H9 (cell line): ENCODE results near the gene UQCR11. TPM values are rescaled to one million over a fixed set of nuclear protein-coding genes. Genes with fewer than 3 reads are reported as not detected.

Experiments used
- DNase-seq: peaks from one replicate; pipeline ENCODE4 v3.0.0-alpha.2; 2017
- H2AFZ ChIP-seq: one replicate; pipeline ENCODE4 v1.6.1; 2013; ENCODE audit warnings: mild to moderate bottlenecking, low read length, control low read depth, moderate library complexity
- H2AK5ac ChIP-seq: 2 replicates; pipeline ENCODE4 v1.6.1; 2013; ENCODE audit warnings: low read length, control low read depth, mixed read lengths; ENCODE audit not compliant: insufficient read length
- H2BK120ac ChIP-seq: one replicate; pipeline ENCODE4 v1.6.1; 2013; ENCODE audit warnings: low read depth, mild to moderate bottlenecking, low read length, control low read depth, inconsistent platforms; ENCODE audit not compliant: poor library complexity, severe bottlenecking
- H2BK12ac ChIP-seq: 2 replicates; pipeline ENCODE4 v1.6.1; 2013; ENCODE audit warnings: low read length, control low read depth, mixed read lengths, low read depth; ENCODE audit not compliant: insufficient read length
- H2BK15ac ChIP-seq: 2 replicates; pipeline ENCODE4 v1.6.1; 2013; ENCODE audit warnings: low read depth, low read length, control low read depth
- H2BK20ac ChIP-seq: one replicate; pipeline ENCODE4 v1.6.1; 2013; ENCODE audit warnings: low read depth, mild to moderate bottlenecking, low read length, control low read depth, inconsistent platforms; ENCODE audit not compliant: poor library complexity, severe bottlenecking
- H2BK5ac ChIP-seq: 2 replicates; pipeline ENCODE4 v1.6.1; 2013; ENCODE audit warnings: low read length, control low read depth, mixed read lengths; ENCODE audit not compliant: insufficient read length
- H3K14ac ChIP-seq: 2 replicates; pipeline ENCODE4 v1.6.1; 2013; ENCODE audit warnings: low read length, control low read depth; ENCODE audit not compliant: insufficient read depth
- H3K18ac ChIP-seq: 2 replicates; pipeline ENCODE4 v1.6.1; 2013; ENCODE audit warnings: low read depth, mild to moderate bottlenecking, mixed read lengths, low read length, control low read depth; ENCODE audit not compliant: insufficient read length
- H3K23ac ChIP-seq: 2 replicates; pipeline ENCODE4 v1.6.1; 2013; ENCODE audit warnings: low read length, control low read depth, mixed read lengths, low read depth; ENCODE audit not compliant: insufficient read length
- H3K23me2 ChIP-seq: 2 replicates; pipeline ENCODE4 v1.6.1; 2013; ENCODE audit warnings: low read depth, mild to moderate bottlenecking, mixed read lengths, low read length, control low read depth; ENCODE audit not compliant: insufficient read length, poor library complexity, severe bottlenecking
- H3K27ac ChIP-seq: 2 replicates; pipeline ENCODE4 v1.5.1; 2013; ENCODE audit warnings: low read length, control low read depth, mixed read lengths, low read depth; ENCODE audit not compliant: insufficient read length
- H3K27me3 ChIP-seq: 2 replicates; pipeline ENCODE4 v1.6.1; 2013; ENCODE audit warnings: low read length, control low read depth, inconsistent platforms; ENCODE audit not compliant: insufficient read depth
- H3K4ac ChIP-seq: 2 replicates; pipeline ENCODE4 v1.6.1; 2013; ENCODE audit warnings: low read depth, mild to moderate bottlenecking, control low read depth, inconsistent platforms, low read length, moderate library complexity
- H3K4me1 ChIP-seq: 2 replicates; pipeline ENCODE4 v1.6.1; 2013; ENCODE audit warnings: low read length, control low read depth, inconsistent platforms; ENCODE audit not compliant: insufficient read depth
- H3K4me2 ChIP-seq: 2 replicates; pipeline ENCODE4 v1.6.1; 2013; ENCODE audit warnings: low read length, control low read depth, mixed read lengths; ENCODE audit not compliant: insufficient read length, insufficient read depth
- H3K56ac ChIP-seq: 2 replicates; pipeline ENCODE4 v1.6.1; 2013; ENCODE audit warnings: low read depth, mild to moderate bottlenecking, mixed read lengths, low read length, control low read depth; ENCODE audit not compliant: insufficient read length
- H3K79me1 ChIP-seq: 2 replicates; pipeline ENCODE4 v1.6.1; 2013; ENCODE audit warnings: low read depth, mild to moderate bottlenecking, moderate library complexity, low read length, control low read depth, inconsistent platforms; ENCODE audit not compliant: insufficient read depth, poor library complexity, severe bottlenecking
- H3K79me2 ChIP-seq: 2 replicates; pipeline ENCODE4 v1.6.1; 2013; ENCODE audit warnings: low read length, control low read depth, inconsistent platforms; ENCODE audit not compliant: insufficient read depth
- H3K9ac ChIP-seq: 2 replicates; pipeline ENCODE4 v1.6.1; 2013; ENCODE audit warnings: low read length, control low read depth, mixed read lengths; ENCODE audit not compliant: insufficient read length; ENCODE audit errors: extremely low read depth
- H3K9me3 ChIP-seq: one replicate; pipeline ENCODE4 v1.6.1; 2013; ENCODE audit warnings: low read depth, low read length, inconsistent platforms; ENCODE audit not compliant: control insufficient read depth
- H3T11ph ChIP-seq: one replicate; pipeline ENCODE4 v1.6.1; 2013; ENCODE audit warnings: mild to moderate bottlenecking, low read length, control low read depth, inconsistent platforms
- H4K20me1 ChIP-seq: one replicate; pipeline ENCODE4 v1.6.1; 2013; ENCODE audit not compliant: control insufficient read depth, insufficient read length, insufficient read depth
- H4K5ac ChIP-seq: 2 replicates; pipeline ENCODE4 v1.6.1; 2013; ENCODE audit warnings: low read depth, mild to moderate bottlenecking, mixed read lengths, low read length, control low read depth; ENCODE audit not compliant: insufficient read length
- H4K8ac ChIP-seq: replicated peaks from 2 replicates; pipeline ENCODE4 v1.6.1; 2013; ENCODE audit warnings: low read length, control low read depth, mixed read lengths, low read depth; ENCODE audit not compliant: insufficient read length
- H4K91ac ChIP-seq: 2 replicates; pipeline ENCODE4 v1.6.1; 2013; ENCODE audit warnings: low read depth, mild to moderate bottlenecking, moderate library complexity, mixed read lengths, low read length, control low read depth; ENCODE audit not compliant: insufficient read length
- H3K27ac Mint-ChIP-seq, 3 experiments: 2 replicates in 2 of 3; 3 replicates in 1 of 3; pipeline ENCODE4 v1.8.0; 2020 to 2021; ENCODE audit warnings: mixed read lengths in 3 of 3, mild to moderate bottlenecking in 1 of 3, moderate library complexity in 1 of 3
- H3K27me3 Mint-ChIP-seq: 2 replicates; pipeline ENCODE4 v1.8.0; 2021; ENCODE audit warnings: low read depth, mild to moderate bottlenecking, moderate library complexity, mixed read lengths
- H3K36me3 Mint-ChIP-seq, 3 experiments: 2 replicates in 2 of 3; 3 replicates in 1 of 3; pipeline ENCODE4 v1.8.0; 2020 to 2021; ENCODE audit warnings: low read depth in 3 of 3, mixed read lengths in 3 of 3; ENCODE audit not compliant: insufficient read depth in 1 of 3
- H3K4me1 Mint-ChIP-seq, 2 experiments: 2 replicates each; pipeline ENCODE4 v1.8.0; 2020; ENCODE audit warnings: mixed read lengths in 2 of 2
- H3K4me3 Mint-ChIP-seq, 2 experiments: 2 replicates in 1 of 2; 3 replicates in 1 of 2; pipeline ENCODE4 v1.8.0; 2020 to 2021; ENCODE audit warnings: mild to moderate bottlenecking in 2 of 2, mixed read lengths in 2 of 2, moderate library complexity in 1 of 2
- H3K9me3 Mint-ChIP-seq, 2 experiments: 2 replicates in 1 of 2; 3 replicates in 1 of 2; pipeline ENCODE4 v1.8.0; 2020; ENCODE audit warnings: mild to moderate bottlenecking in 2 of 2, mixed read lengths in 2 of 2, moderate library complexity in 1 of 2
- WGBS: extraction: QIAGEN DNeasy Blood & Tissue Kit; methylation state at CpG from one replicate; pipeline ENCODE4 v1.1.7; 2013; ENCODE audit warnings: missing lambda C conversion rate, low lambda C conversion rate, mixed read lengths; ENCODE audit not compliant: insufficient read length; ENCODE audit errors: extremely low coverage; 5-methylcytosine and 5-hydroxymethylcytosine counted together
- total RNA-seq: library from RNA; stranded (reverse); gene quantifications from 2 replicates; pipeline ENCODE4 v1.2.1, GENCODE V29; 2021
- TF ChIP-seq, protein P1 (sequence below): fragments of 200-600 bp; sonication (generic); conservative IDR thresholded peaks from 3 replicates; pipeline ENCODE4 v1.8.0; 2021; ENCODE audit warnings: antibody characterized with exemption, mild to moderate bottlenecking

UQCR11 gene
- total RNA-seq, 1 experiment from 2014 or later, result 174 TPM

GRCh38 chr19:1555487-1556389 lies 49.5 kb downstream of the UQCR11 start:
- Mint-ChIP-seq H3K27me3 (no peaks in the 10 kb centered on the region; the same call in 1 of the 2 replicates), H3K9me3 (no peaks in the 10 kb centered on the region), H3K4me1 (no peaks in the 10 kb centered on the region), H3K27ac (no peak overlapping the region), H3K4me3 (no peak overlapping the region), H3K36me3 (peaks cover 0 to 24% (median 18%) of the 10 kb centered on the region in 3 experiments; a peak in 5 of 7 replicates)
- no peaks in the 10 kb centered on the region for H3K4me1 ChIP-seq
- TF ChIP-seq, protein P1, sequence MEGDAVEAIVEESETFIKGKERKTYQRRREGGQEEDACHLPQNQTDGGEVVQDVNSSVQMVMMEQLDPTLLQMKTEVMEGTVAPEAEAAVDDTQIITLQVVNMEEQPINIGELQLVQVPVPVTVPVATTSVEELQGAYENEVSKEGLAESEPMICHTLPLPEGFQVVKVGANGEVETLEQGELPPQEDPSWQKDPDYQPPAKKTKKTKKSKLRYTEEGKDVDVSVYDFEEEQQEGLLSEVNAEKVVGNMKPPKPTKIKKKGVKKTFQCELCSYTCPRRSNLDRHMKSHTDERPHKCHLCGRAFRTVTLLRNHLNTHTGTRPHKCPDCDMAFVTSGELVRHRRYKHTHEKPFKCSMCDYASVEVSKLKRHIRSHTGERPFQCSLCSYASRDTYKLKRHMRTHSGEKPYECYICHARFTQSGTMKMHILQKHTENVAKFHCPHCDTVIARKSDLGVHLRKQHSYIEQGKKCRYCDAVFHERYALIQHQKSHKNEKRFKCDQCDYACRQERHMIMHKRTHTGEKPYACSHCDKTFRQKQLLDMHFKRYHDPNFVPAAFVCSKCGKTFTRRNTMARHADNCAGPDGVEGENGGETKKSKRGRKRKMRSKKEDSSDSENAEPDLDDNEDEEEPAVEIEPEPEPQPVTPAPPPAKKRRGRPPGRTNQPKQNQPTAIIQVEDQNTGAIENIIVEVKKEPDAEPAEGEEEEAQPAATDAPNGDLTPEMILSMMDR, result no peak
- no peak overlapping the region for H4K91ac ChIP-seq
- WGBS, result no CpG with 5 or more reads among the region's 121 CpGs
- no peak overlapping the region for H3K14ac ChIP-seq
- H3K56ac ChIP-seq, result no peak overlapping the region
- no peak overlapping the region for H3K4me2 ChIP-seq
- no peak overlapping the region for H4K8ac ChIP-seq
- peaks cover 6% of the 10 kb centered on the region for H3K79me1 ChIP-seq
- H2AFZ ChIP-seq, result no peak overlapping the region
- no peak overlapping the region for H2BK120ac ChIP-seq
- no peak overlapping the region for H3K27ac ChIP-seq
- H2BK12ac ChIP-seq, result no peak overlapping the region
- H3K79me2 ChIP-seq, result peaks cover 4% of the 10 kb centered on the region; the same call in 1 of the 2 replicates
- no peaks in the 10 kb centered on the region for H3K27me3 ChIP-seq
- no peaks in the 10 kb centered on the region for H3K9me3 ChIP-seq
- no peak overlapping the region for H2BK5ac ChIP-seq
- no peak overlapping the region for H3T11ph ChIP-seq
- no peak overlapping the region for H2BK20ac ChIP-seq
- no peak overlapping the region for H3K23ac ChIP-seq
- DNase-seq, result no peak
- no peaks in the 10 kb centered on the region for H3K23me2 ChIP-seq
- no peak overlapping the region for H3K18ac ChIP-seq
- H3K4ac ChIP-seq, result no peak overlapping the region
- no peak overlapping the region for H3K9ac ChIP-seq
- H4K20me1 ChIP-seq, result no peaks in the 10 kb centered on the region
- no peak overlapping the region for H2BK15ac ChIP-seq
- H4K5ac ChIP-seq, result no peak overlapping the region
- H2AK5ac ChIP-seq, result no peak overlapping the region
